Neural cell (in vitro differentiated cells): ENCODE measurements around the gene RALB.

Experiments used
- CTCF ChIP-seq: fragments of 450-650 bp; IDR thresholded peaks from 2 replicates; pipeline ENCODE4 v1.5.1; 2014; ENCODE audit warnings: antibody characterized with exemption, mild to moderate bottlenecking, moderate library complexity; ENCODE audit not compliant: poor library complexity, severe bottlenecking
- EP300 ChIP-seq: fragments of 450-650 bp; conservative IDR thresholded peaks from 2 replicates; pipeline ENCODE4 v1.6.1; 2014; ENCODE audit warnings: antibody characterized with exemption, mild to moderate bottlenecking, moderate library complexity; ENCODE audit not compliant: poor library complexity, severe bottlenecking
- EZH2 ChIP-seq: fragments of 200-600, 300-800 bp; shearing (Covaris generic), sonication (generic); IDR thresholded peaks from 2 replicates; pipeline ENCODE4 v1.6.1; 2014; ENCODE audit warnings: antibody characterized with exemption, low read length, borderline replicate concordance, mild to moderate bottlenecking; ENCODE audit not compliant: insufficient read depth, poor library complexity, severe bottlenecking
- MXI1 ChIP-seq: fragments of 450-650 bp; conservative IDR thresholded peaks from 2 replicates; pipeline ENCODE4 v1.6.1; 2014; ENCODE audit warnings: antibody characterized with exemption, mild to moderate bottlenecking; ENCODE audit not compliant: poor library complexity, severe bottlenecking
- POLR2AphosphoS5 ChIP-seq: IDR thresholded peaks from 2 replicates; pipeline ENCODE4 v1.6.1; 2012
- RAD21 ChIP-seq: fragments of 450-650 bp; conservative IDR thresholded peaks from 2 replicates; pipeline ENCODE4 v1.6.1; 2014; ENCODE audit warnings: antibody characterized with exemption, mild to moderate bottlenecking, moderate library complexity
- REST ChIP-seq: IDR thresholded peaks from 2 replicates; pipeline ENCODE4 v1.6.1; 2012; ENCODE audit warnings: borderline replicate concordance
- SMC3 ChIP-seq: fragments of 450-650 bp; conservative IDR thresholded peaks from 2 replicates; pipeline ENCODE4 v1.6.1; 2014; ENCODE audit warnings: antibody characterized with exemption, mild to moderate bottlenecking, moderate library complexity; ENCODE audit not compliant: poor library complexity
- TAF1 ChIP-seq: IDR thresholded peaks from 2 replicates; pipeline ENCODE4 v1.6.1; 2012; ENCODE audit warnings: low read depth

- no peak for TF ChIP-seq CTCF
- TF ChIP-seq TAF1, result no peak
- no peak for TF ChIP-seq EP300
- TF ChIP-seq REST, result no peak
- no peak for TF ChIP-seq EZH2
- TF ChIP-seq RAD21, result no peak
- no peak for TF ChIP-seq POLR2AphosphoS5
- TF ChIP-seq SMC3, result no peak
- no peak for TF ChIP-seq MXI1
These were observed 55.6 kb downstream of the RALB start for GRCh38 chr2:120308038-120308910.
